CD4-positive, alpha-beta T cell treated with Interleukin-15 for 4 hours (primary cell): ENCODE results near the gene HOXB2.
A peak's percentile ranks its signal among the peaks of the same experiment; 100 is the strongest.
"Not testable (repeated sequence)": the region's sequence is repeated elsewhere in the genome, so short reads cannot be mapped to it uniquely, and the experiment has no call there.

Experiments
- DNase-seq: peaks from one replicate; pipeline ENCODE4 v3.0.0-alpha.2; 2020; ENCODE audit warnings: low spot score

HOXB2 gene

GRCh38 chr17:48514477-48514876 is 30.4 kb downstream of the HOXB2 start:
- DNase-seq, result no peak

GRCh38 chr17:48513666-48514455 is 31.0 kb downstream of the HOXB2 start:
- no peak for DNase-seq

GRCh38 chr17:48513097-48513496 is 31.8 kb downstream of the HOXB2 start:
- peak; percentile 40 for DNase-seq

- DNase-seq, result peak; percentile 78
These were observed 33.9 kb downstream of the HOXB2 start for GRCh38 chr17:48510761-48511604.

- DNase-seq, result no peak
These were observed 34.5 kb downstream of the HOXB2 start for GRCh38 chr17:48510381-48510760.

GRCh38 chr17:48509708-48510107 is 35.2 kb downstream of the HOXB2 start:
- not testable (repeated sequence) for DNase-seq

GRCh38 chr17:48506246-48506645 is 38.7 kb downstream of the HOXB2 start:
- no peak for DNase-seq

GRCh38 chr17:48505788-48506187 is 39.1 kb downstream of the HOXB2 start:
- DNase-seq, result peak; percentile 87

- no peak for DNase-seq
These were observed 40.0 kb downstream of the HOXB2 start for GRCh38 chr17:48504953-48505352.

GRCh38 chr17:48503747-48504146 is 41.2 kb downstream of the HOXB2 start:
- no peak for DNase-seq

GRCh38 chr17:48502901-48503300 is 42.0 kb downstream of the HOXB2 start:
- DNase-seq, result no peak

- DNase-seq, result no peak
These were observed 42.6 kb downstream of the HOXB2 start for GRCh38 chr17:48502312-48502711.

- DNase-seq, result no peak
These were observed 44.2 kb downstream of the HOXB2 start for GRCh38 chr17:48500435-48501426.

- DNase-seq, result no peak
These were observed 45.0 kb downstream of the HOXB2 start for GRCh38 chr17:48499735-48500434.

- no peak for DNase-seq
These were observed 45.7 kb downstream of the HOXB2 start for GRCh38 chr17:48499248-48499647.

GRCh38 chr17:48498164-48498850 is 46.6 kb downstream of the HOXB2 start:
- no peak for DNase-seq

- DNase-seq, result no peak
These were observed 47.8 kb downstream of the HOXB2 start for GRCh38 chr17:48497103-48497502.

- no peak for DNase-seq
These were observed 50.6 kb downstream of the HOXB2 start for GRCh38 chr17:48494335-48494734.
